Stomach (tissue), 4 donors: ENCODE results near the gene ENDOG.

ENCODE experiments used
- EP300 ChIP-seq: sonication (generic); formaldehyde crosslinking; IDR thresholded peaks from one replicate; pipeline ENCODE4 v1.6.1; 2017; ENCODE audit warnings: antibody characterized with exemption
- POLR2A ChIP-seq, 4 donors: fragments of 450-650 bp; IDR thresholded peaks; one replicate each; pipeline ENCODE4 v1.6.1; 2016; ENCODE audit warnings: antibody characterized with exemption in 4 of 4, control low read depth in 2 of 4, mild to moderate bottlenecking in 1 of 4, moderate library complexity in 1 of 4
- POLR2AphosphoS5 ChIP-seq, 3 donors: sonication (generic); formaldehyde crosslinking; IDR thresholded peaks; one replicate each; pipeline ENCODE4 v1.6.1; 2016; ENCODE audit warnings: antibody characterized with exemption in 3 of 3
- TF ChIP-seq, protein P1 (sequence below), 7 experiments: fragments of 450-650 bp in 4 of 7; fragments of 200-600 bp in 3 of 7; sonication (generic) in 3 of 7; IDR thresholded peaks; one replicate each; pipeline ENCODE4 v1.5.1; 2016 to 2019; ENCODE audit warnings: antibody characterized with exemption in 7 of 7, control low read depth in 2 of 7, mild to moderate bottlenecking in 1 of 7

DNA sequence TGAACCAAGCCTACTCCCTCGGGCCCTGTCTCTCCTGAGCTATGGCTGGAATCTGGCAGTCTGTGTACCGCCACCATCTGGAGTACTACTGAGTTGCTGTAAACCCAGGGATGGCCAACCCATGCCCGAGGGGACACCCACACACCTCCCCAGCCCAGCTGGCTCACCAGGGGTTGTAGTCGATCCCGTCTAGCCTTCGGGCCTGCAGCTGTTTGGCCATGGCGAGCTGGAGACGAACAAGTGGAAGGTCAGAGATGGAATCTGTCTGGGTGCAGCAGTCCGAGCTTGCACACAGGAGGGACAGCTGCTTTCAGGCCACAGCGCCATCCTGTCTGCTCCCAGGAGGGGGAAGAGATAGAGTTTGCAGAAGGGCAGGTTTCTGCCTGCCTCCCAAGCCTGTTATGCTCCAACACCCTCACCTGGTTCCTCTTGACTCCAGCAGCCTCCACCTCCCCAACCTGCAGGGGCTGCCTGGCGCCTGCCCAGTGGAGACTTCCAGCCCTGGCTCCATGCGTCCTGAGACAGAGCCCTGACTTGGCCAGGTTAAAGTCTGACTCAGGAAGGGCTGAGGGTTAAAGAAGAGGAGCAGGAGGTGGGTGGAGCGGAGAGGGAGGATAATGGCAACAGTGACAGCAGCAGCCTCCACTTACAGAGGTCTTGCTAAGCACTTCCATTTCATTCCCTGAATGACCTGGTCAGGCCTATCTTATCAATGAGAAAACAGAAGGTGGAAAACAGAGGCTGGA is 27.1 kb downstream of the ENDOG start:
- TF ChIP-seq EP300 (no peak), POLR2A (IDR thresholded peaks at IDR 0.05) (no peak), POLR2AphosphoS5 (IDR thresholded peaks at IDR 0.05) (no peak)
- TF ChIP-seq, protein P1, sequence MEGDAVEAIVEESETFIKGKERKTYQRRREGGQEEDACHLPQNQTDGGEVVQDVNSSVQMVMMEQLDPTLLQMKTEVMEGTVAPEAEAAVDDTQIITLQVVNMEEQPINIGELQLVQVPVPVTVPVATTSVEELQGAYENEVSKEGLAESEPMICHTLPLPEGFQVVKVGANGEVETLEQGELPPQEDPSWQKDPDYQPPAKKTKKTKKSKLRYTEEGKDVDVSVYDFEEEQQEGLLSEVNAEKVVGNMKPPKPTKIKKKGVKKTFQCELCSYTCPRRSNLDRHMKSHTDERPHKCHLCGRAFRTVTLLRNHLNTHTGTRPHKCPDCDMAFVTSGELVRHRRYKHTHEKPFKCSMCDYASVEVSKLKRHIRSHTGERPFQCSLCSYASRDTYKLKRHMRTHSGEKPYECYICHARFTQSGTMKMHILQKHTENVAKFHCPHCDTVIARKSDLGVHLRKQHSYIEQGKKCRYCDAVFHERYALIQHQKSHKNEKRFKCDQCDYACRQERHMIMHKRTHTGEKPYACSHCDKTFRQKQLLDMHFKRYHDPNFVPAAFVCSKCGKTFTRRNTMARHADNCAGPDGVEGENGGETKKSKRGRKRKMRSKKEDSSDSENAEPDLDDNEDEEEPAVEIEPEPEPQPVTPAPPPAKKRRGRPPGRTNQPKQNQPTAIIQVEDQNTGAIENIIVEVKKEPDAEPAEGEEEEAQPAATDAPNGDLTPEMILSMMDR (IDR thresholded peaks at IDR 0.05), result no peak
